GM21528 (cell line): ENCODE measurements around the gene ARMC8.
A peak's percentile ranks its signal among the peaks of the same experiment; 100 is the strongest.

Experiments
- ATAC-seq: cut with Tn5 transposase; IDR thresholded peaks from one replicate; pipeline ENCODE4 v1.9.1; 2021; ENCODE audit warnings: mild to moderate bottlenecking, moderate library complexity; ENCODE audit not compliant: unreplicated experiment, low FRiP score

The ARMC8 gene

DNA sequence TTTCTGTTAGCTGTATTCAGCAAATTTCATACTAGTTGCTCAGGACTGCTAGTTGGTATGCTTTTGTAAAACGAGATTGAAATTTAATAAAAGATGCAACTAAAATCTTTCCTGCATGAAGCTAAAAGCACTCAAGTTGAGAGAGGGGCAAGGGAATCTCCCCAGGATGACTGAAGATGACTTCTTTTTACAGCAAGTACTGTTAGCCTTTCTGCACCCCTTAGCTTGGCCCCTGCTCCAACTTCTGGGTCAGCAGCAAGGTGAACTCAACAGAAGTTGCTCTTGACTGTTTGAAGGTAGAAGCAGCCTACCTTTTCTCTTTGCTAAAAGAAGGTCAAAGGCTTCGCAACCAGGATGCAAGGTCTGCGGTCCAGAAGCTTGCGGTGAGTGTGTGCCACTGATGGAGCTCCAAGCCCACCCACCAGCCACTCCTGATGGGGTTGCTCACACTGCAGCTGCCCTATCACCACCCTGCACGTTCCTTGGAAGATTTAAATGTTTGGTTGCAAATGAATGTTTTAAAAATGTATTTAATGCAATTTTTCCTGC is 110.0 kb downstream of the ARMC8 start:
- ATAC-seq = no peak

- ATAC-seq = no peak
These were observed 110.8 kb downstream of the ARMC8 start for GRCh38 chr3:138297876-138298275.

DNA sequence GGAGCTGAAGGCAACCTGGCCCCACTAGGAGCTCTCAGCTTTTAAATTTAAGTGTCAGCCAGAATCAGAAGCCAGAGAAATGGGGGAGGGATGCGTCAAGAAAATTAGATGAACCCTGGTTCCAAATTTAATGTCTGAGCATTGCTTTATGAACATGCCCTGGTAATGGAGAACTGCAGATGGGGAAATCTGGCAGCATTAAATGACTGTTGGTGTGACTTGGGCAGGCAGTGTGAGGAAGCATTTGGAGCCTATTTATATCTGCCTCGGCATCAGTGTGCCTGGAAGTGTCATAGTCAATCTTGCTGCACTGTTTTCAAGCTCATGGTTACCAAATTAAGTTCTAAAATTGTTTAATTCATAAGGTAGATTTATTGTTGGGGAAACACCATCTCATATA is 113.5 kb downstream of the ARMC8 start:
- no peak for ATAC-seq

GRCh38 chr3:138303474-138303873 is 116.4 kb downstream of the ARMC8 start:
- no peak for ATAC-seq

GRCh38 chr3:138307899-138308298 is 120.8 kb downstream of the ARMC8 start:
- no peak for ATAC-seq

GRCh38 chr3:138308783-138309182 is 121.7 kb downstream of the ARMC8 start:
- no peak for ATAC-seq

DNA sequence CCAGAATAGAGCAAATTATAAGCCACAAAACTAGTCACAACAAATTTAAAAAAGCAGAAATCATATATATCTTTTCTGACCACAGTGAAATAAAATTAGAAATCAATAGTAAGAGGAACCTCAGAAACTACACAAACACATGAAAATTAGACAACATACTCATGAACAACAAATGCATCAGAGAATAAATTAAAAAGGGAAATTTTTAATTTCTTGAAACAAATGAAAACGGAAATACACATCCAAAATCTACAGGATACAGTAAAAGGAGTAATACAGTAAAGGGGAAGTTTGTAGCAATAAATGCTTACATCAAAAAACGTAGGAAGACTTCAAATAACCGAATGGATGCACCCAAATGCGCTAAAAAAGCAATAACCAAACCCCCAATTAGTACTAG is 123.4 kb downstream of the ARMC8 start:
- no peak for ATAC-seq

GRCh38 chr3:138314751-138315150 is 127.7 kb downstream of the ARMC8 start:
- no peak for ATAC-seq

GRCh38 chr3:138317687-138318086 is 130.6 kb downstream of the ARMC8 start:
- no peak for ATAC-seq

DNA sequence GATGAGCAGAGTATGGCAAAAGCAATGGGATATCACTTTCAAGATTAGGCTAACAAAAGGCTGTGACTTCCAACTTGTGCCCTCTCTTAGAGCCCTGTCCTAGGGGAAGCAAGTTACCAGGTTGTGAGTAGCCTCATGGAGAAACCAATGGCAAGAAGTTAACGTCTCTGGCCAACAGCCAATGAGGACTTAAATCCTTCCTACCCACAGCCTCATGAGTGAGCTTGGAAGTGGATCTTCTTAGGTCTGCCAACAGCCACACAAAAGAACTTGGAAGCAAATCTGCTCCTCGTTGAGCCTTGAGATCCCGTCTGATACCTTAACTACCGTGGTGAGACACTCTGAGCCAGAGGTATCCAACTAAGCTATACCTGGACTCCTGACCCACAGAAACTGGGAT is 136.9 kb downstream of the ARMC8 start:
- no peak for ATAC-seq

- ATAC-seq = no peak
These were observed 138.9 kb downstream of the ARMC8 start for GRCh38 chr3:138325990-138326389.

DNA sequence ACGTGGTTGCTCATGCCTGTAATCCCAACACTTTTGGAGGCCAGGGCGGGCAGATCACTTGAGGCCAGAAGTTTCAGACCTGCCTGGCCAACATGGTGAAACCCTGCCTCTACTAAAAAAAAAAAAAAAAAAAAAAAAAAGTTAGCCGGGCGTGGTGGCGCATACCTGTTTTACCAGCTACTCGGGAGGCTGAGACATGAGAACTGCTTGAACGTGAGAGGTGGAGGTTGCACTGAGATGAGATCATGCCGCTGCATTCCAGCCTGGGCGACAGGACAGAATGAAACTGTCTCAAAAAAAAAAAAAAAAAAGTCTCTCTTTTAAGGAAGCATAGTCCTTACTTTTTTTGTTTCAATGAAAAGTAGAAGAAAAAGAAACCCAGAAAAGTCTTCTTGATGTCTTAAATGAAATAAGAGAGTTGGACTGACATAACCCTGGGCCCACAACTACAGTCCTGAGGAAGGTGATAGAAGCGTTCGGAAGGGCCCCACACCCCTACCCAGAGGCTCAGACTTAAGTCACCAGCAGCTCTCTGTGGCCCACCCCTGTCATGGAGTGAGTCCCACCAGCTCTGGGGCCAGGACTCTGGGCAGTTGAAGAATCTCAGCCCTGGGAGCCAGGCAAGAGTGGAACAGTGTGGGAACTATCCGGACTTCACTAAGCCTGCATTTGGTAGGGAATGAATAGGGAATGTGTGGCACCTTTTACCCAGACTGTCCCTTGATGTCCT is 139.9 kb downstream of the ARMC8 start:
- no peak for ATAC-seq

DNA sequence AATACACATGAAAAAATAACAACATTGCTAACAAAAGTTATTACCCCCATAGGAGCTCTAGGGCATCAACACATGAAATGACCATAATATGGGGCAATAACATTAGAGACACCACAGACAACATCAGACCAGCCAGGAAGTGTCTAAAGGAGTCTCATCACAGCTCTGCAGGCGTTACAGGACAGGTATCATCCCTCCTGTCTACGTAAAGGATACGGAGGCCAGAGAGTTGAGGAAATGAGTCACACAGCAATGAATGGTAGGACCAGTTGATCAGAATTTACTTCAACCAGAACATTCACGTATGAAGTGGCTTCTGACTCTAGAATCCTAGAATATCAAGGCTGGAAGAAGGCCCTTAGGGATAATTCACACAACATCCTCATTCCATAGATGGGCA is 140.7 kb downstream of the ARMC8 start:
- no peak for ATAC-seq

DNA sequence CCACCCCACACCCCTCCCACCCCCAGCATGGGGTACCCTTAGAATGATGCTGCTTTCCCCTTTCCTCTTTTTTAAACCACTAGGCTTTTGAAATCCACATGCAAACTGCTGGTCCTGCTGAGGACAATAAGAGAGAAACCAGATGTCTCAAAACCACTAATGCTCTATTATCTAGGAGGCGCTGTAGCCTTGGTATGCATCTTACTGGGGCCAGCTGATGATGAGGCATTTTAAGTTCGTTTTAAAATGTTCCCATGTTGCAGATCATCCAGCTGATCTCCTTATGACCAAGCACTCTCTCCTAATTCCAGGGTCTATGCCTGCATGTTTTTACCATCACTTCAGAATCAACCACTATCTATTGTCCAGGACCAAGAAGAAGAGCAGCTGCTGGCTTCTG is 141.2 kb downstream of the ARMC8 start:
- no peak for ATAC-seq

DNA sequence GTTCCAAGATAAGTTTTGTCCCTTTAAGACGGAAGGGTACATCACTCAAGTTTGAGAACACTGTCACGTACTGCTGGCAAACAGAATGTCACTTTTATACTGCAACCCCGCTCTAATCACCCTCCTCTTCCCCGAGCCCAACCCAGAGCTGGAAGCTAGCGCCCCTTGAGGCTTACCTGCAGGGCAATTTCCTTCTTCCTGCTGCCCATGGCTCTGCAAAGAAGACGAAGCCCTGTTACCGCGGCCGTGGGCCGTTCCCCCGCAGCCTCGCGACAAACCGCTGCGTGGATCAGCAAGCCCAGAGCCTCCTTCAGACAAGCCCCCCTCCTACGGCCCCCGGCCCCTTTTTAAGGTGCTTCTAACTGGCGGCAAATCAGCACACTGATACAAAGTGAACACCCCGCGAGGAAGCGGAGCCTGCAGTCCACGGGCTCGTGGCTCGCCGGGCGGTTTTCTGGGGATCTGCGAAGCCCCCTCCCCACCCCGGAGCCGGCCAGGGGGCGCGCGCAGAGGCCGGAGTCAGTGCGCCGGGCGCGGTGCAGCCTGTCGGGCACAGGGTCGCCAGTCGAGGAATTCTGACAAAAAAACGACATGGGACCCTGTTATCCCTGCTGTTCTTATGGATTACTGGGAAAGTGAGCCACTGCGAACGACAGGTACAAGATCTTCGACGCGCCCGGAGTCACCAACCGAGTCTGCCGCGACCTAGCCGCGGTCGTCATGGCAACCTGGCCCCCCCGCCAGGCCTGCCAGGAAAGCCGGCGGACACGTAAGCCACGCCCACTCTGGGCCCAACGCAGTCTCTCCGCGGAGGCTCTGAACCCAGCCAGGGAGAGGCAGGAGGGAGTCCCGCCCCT is 142.3 kb downstream of the ARMC8 start, which contains the start of gene NME9:
NME9 (minus strand) TSS at position 725 of the 857 bp plus-strand sequence; CDS start at position 209, 516 bp downstream.
- ATAC-seq = peak; percentile 81

DNA sequence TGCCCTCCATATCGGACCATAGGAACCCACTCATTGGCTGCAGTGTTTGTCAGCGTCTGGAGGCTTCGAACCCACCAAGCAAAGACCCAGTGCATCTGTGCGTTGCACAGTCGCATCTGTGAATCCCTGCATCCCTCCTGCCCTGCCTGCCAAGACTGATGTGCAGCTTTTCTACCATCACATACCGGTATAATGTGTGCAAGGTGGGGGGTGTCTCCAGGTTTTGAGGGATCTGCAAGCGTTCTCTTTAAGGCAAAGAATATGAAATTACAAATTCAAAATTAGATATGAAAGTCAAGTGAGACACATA is 142.8 kb downstream of the ARMC8 start:
- ATAC-seq = no peak

DNA sequence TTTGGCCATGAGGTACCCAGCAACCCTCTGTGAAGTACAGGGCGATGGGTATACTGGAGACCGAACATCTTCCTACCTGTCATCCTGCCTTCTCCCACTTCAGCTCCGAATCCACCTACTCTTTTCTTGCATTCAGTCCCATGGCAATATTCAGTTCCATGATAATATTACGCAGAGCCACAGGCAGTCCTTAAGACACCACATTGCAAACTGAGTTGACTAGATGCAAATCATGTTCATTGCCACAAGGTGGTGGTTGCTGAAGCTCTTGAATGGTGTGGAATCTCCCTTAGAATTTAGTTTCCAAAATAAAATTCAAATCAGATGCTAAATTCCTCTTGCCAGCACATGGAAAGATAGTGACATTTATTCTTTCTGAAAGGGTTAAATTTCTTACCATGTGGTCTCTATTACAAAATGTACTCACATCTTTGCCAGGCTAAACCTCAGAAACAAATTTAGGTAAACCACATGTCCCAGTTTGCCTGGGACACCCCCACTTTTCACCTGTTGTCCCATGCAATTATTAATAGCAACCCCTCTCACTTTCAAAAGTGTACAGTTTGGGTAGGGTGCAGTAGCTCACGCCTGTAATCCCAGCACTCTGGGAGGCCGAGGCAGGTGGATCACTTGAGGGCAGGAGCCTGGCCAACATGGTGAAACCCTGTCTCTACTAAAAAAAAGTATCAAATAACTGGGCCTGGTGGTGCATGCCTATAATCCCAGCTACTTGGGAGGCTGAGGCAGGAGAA is 144.2 kb downstream of the ARMC8 start:
- no peak for ATAC-seq

- ATAC-seq = no peak
These were observed 145.5 kb downstream of the ARMC8 start for GRCh38 chr3:138332472-138333073.

DNA sequence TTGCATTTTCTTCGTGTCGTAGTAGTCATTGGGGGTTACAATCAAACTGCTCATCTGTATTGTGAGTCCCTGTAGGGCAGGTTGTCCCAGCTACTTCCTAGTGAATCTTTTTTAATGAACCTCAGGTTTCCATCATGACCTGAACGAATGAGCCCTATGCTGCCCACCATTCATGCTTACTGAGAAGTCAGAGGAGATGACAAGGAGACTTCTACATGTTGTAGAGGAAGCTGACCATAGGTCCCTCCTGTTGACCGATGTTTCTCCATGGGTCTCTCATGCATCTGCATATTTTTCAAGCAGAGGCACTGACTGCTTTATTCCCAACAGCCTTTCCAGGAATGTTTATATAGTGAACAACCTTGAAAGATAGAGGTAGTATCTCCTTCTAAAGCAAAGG is 147.5 kb downstream of the ARMC8 start:
- ATAC-seq = no peak

GRCh38 chr3:138336454-138336999 is 149.4 kb downstream of the ARMC8 start:
- no peak for ATAC-seq
